A673 (cell line): Measurements from ENCODE around the gene POLD4. TPM values are rescaled to one million over a fixed set of nuclear protein-coding genes. Genes with fewer than 3 reads are reported as not detected.

Experiments
- BruUV-seq: library from RNA; stranded (reverse); fragments of 400-500 nt; replicated peaks from 2 replicates; lab custom pipeline; 2021; lab: Mats Ljungman, UMichigan
- CTCF ChIA-PET: fragments of 300-600 bp; sonication (Branson Sonifier 250); formaldehyde crosslinking; loops from one replicate; lab custom pipeline; 2022; ENCODE audit warnings: antibody characterized with exemption; lab: Charles Lee
- POLR2A ChIA-PET: fragments of 300-600 bp; sonication (Branson Sonifier 250); formaldehyde crosslinking; loops from one replicate; lab custom pipeline; 2022; ENCODE audit warnings: antibody characterized with exemption; ENCODE audit not compliant: low non-redundant PET; lab: Charles Lee
- DNase-seq: peaks from one replicate; pipeline ENCODE4 v3.0.0-alpha.2; 2015; ENCODE audit warnings: low spot score
- H3K27ac ChIP-seq: fragments of 200-600 bp; sonication (generic); 2 replicates; pipeline ENCODE4 v1.5.1; 2016; ENCODE audit warnings: mixed run types, low read depth, mild to moderate bottlenecking, mixed read lengths, antibody characterized with exemption, low read length; ENCODE audit not compliant: poor library complexity, severe bottlenecking
- H3K27me3 ChIP-seq: fragments of 200-600 bp; sonication (generic); replicated peaks from 2 replicates; pipeline ENCODE4 v1.6.1; 2017; ENCODE audit warnings: mixed run types, low read depth, mild to moderate bottlenecking, mixed read lengths, antibody characterized with exemption, low read length; ENCODE audit not compliant: insufficient read depth, poor library complexity
- H3K36me3 ChIP-seq: fragments of 200-600 bp; sonication (generic); 2 replicates; pipeline ENCODE4 v1.6.1; 2016; ENCODE audit warnings: mixed run types, mild to moderate bottlenecking, mixed read lengths, antibody characterized with exemption, low read length; ENCODE audit not compliant: insufficient read depth, poor library complexity, severe bottlenecking
- H3K4me1 ChIP-seq: fragments of 200-600 bp; sonication (generic); 2 replicates; pipeline ENCODE4 v1.6.1; 2017; ENCODE audit warnings: mixed run types, mild to moderate bottlenecking, mixed read lengths, antibody characterized with exemption, low read length; ENCODE audit not compliant: insufficient read depth, poor library complexity, severe bottlenecking
- H3K4me3 ChIP-seq: fragments of 200-600 bp; sonication (generic); 2 replicates; pipeline ENCODE4 v1.5.1; 2016; ENCODE audit warnings: low read depth, mixed run types, mild to moderate bottlenecking, mixed read lengths, low read length; ENCODE audit not compliant: poor library complexity, severe bottlenecking
- H3K9me3 ChIP-seq: fragments of 200-600 bp; sonication (generic); 2 replicates; pipeline ENCODE4 v1.6.1; 2016; ENCODE audit warnings: mixed run types, low read depth, mild to moderate bottlenecking, mixed read lengths, antibody characterized with exemption, low read length; ENCODE audit not compliant: poor library complexity, severe bottlenecking
- CTCF ChIP-seq: fragments of 300-800, 200-600 bp; sonication (generic); conservative IDR thresholded peaks from 2 replicates; pipeline ENCODE4 v1.5.1; 2017; ENCODE audit warnings: low read depth, mild to moderate bottlenecking, antibody characterized with exemption, low read length, moderate library complexity, mixed read lengths
- EZH2 ChIP-seq: fragments of 200-600 bp; sonication (generic); IDR thresholded peaks from 2 replicates; pipeline ENCODE4 v1.6.1; 2017; ENCODE audit warnings: borderline replicate concordance, low read depth, mild to moderate bottlenecking, mixed read lengths, antibody characterized with exemption, low read length; ENCODE audit not compliant: poor library complexity, severe bottlenecking
- intact Hi-C: fragments of 100-400 bp; cut with micrococcal nuclease; formaldehyde crosslinking; loops from one replicate; pipeline ENCODE4 v1.10.0; 2022; ENCODE audit not compliant: unreplicated experiment
- total RNA-seq: library from RNA; stranded (reverse); gene quantifications from 2 replicates; pipeline ENCODE4 v1.2.3, GENCODE V29; 2021

Gene POLD4
- total RNA-seq, 1 experiment from 2014 or later, result 13.2 TPM

- POLR2A ChIA-PET, result no interaction called here
- intact Hi-C loops, result loop anchor here (10.0 kb wide), 1 partner anchor 257 kb away; the partner anchor contains the start of gene RHOD
Measured at GRCh38 chr11:67311556-67312082, 41.7 kb downstream of the POLD4 start.

DNA sequence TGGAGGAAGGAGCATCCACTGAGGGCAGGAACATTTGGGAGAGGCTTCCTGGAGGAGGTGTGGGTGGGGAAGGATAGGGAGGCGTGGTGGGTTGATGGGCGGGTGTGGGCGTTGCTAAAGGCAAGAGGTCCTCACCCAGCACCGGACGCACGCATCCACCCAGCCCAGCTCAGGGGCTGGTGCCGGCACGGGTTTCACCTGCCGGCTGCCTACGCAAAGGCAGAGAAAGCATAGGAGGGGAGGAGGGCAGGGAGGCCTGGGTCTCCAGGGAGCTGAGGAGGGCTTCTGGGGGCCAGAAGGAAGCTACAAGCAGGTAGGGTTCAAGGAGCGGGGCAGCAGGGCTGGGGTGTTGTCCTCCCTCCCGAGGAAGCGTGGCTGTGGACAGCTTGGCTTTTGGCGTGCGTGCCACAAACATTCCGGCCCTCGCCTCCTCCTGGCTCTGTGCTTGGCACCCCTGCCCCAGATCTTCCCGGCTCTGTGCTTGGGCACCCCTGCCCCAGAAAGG is 42.2 kb downstream of the POLD4 start:
- DNase-seq, result no peak
- no peaks in the 10 kb centered on the region for H3K36me3 ChIP-seq
- no peaks in the 10 kb centered on the region for H3K27me3 ChIP-seq
- H3K4me1 ChIP-seq, result no peaks in the 10 kb centered on the region
- no peak overlapping the region for H3K4me3 ChIP-seq
- BruUV-seq, result no TSS peak
- no peak overlapping the region for H3K27ac ChIP-seq
- no peaks in the 10 kb centered on the region for H3K9me3 ChIP-seq
- intact Hi-C loops, result loop anchor here (10.0 kb wide), 1 partner anchor 256 kb away; the partner anchor contains the start of gene RHOD
- CTCF ChIA-PET, result no interaction called here
- POLR2A ChIA-PET, result no interaction called here
- TF ChIP-seq EZH2, result no peak

More at GRCh38 chr11:67311556-67312082, 41.7 kb downstream of the POLD4 start:
- Histone ChIP-seq H3K27ac (no peak overlapping the region), H3K4me3 (no peak overlapping the region), H3K36me3 (no peaks in the 10 kb centered on the region), H3K4me1 (no peaks in the 10 kb centered on the region), H3K27me3 (no peaks in the 10 kb centered on the region), H3K9me3 (no peaks in the 10 kb centered on the region)
- no peak for DNase-seq
- CTCF ChIA-PET, result no interaction called here
- TF ChIP-seq EZH2, result no peak
- no peak for TF ChIP-seq CTCF
- no TSS peak for BruUV-seq

DNA sequence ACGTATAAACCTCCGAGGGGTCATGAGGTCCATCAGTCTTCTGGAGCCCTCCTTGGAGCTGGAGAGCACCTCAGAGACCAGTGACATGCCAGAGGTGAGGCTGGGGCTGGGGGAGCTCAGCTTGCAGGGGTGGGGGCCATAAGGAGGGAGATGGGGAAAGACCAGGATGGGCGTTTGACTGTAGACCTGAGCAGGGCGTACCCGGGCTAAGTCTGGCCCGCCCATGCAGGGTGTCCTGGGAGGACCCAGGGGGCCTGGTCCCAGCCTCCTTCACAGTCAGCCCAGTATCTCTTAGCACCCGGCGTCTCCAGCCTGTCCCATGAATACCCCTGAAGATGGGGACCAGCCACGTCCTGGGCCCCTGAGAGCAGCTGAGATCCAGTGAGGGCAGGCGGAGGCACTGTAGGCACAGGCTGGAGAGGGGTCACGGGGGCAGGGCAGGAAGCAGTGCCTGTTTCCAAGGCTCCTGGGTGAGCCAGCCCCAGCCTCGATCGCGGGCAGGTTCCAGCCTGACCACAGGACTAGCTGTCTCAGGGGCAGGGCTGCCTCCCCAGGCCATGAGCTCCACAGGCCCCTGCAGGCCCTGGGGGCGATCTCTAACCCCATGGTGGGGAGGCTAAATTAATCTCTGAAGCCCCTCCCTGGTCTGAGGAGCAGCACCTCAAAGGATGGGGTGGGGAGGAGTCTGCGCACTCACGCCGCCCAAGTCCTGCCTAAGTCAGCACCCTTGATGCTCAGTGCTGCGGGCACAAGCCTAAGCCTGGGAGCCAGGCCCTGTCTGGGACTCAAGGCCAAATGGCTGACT is 42.9 kb downstream of the POLD4 start:
- no peaks in the 10 kb centered on the region for H3K36me3 ChIP-seq
- ChIA-PET CTCF (no interaction called here), POLR2A (no interaction called here)
- no peaks in the 10 kb centered on the region for H3K9me3 ChIP-seq
- DNase-seq, result no peak
- BruUV-seq, result no TSS peak
- H3K27ac ChIP-seq, result no peak overlapping the region
- H3K4me1 ChIP-seq, result no peaks in the 10 kb centered on the region
- intact Hi-C loops, result loop anchor here (10.0 kb wide), 1 partner anchor 256 kb away; the partner anchor contains the start of gene RHOD
- TF ChIP-seq EZH2 (no peak), CTCF (no peak)
- no peak overlapping the region for H3K4me3 ChIP-seq
- H3K27me3 ChIP-seq, result no peaks in the 10 kb centered on the region
